ENCODE measurements around the gene PKNOX2.

DNA sequence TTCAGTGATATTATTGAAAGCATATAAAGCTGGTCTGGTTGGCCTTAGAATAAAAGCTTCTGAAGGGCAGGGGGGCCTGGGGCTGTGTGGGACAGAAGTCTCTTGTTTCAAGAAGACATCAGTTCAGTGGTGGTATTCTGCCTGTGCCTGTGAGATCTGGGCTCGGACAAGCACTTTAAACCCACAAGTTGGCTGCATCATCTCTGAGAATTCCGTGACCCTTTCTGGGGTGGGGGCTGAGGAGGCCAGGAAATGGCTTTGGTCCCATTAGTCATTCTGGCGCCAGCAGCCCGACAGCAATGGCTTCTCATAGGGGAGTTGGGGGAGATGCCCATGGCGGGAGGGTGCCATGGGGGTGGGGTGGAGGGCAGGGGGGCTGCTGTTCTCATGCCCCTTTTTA, 104.1 kb downstream of the PKNOX2 start:
- TF ChIP-seq POLR2AphosphoS5 (IDR thresholded peaks at IDR 0.05) (no peak), POLR2A (IDR thresholded peaks at IDR 0.05) (no peak)

Data from gastroesophageal sphincter (tissue), 2 donors.